HepG2 (cell line): Measurements from ENCODE around the gene BTN1A1. TPM values are rescaled to one million over a fixed set of nuclear protein-coding genes. Genes with fewer than 3 reads are reported as not detected.

Source experiments
- DR1 ChIP-seq: sonication (generic); formaldehyde crosslinking; IDR thresholded peaks from 2 replicates; pipeline ENCODE4 v1.8.0; 2021; ENCODE audit warnings: mild to moderate bottlenecking, missing genetic modification reagents, inconsistent platforms
- ELF3 ChIP-seq: IDR thresholded peaks from 2 replicates; pipeline ENCODE4 v1.6.1; 2016; ENCODE audit warnings: missing genetic modification reagents, missing compliant biosample characterization
- HMG20A ChIP-seq: IDR thresholded peaks from 2 replicates; pipeline ENCODE4 v1.6.1; 2016; ENCODE audit warnings: borderline replicate concordance
- JUNB ChIP-seq: sonication (generic); formaldehyde crosslinking; IDR thresholded peaks from 2 replicates; pipeline ENCODE4 v1.8.0; 2022; ENCODE audit warnings: missing genetic modification reagents, mild to moderate bottlenecking, borderline replicate concordance
- KDM5B ChIP-seq: sonication (generic); formaldehyde crosslinking; IDR thresholded peaks from 2 replicates; pipeline ENCODE4 v1.4.0; 2020; ENCODE audit warnings: missing genetic modification reagents, mild to moderate bottlenecking, borderline replicate concordance
- MBNL3 ChIP-seq: fragments of 250-450 bp; sonication (Bioruptor Pico); conservative IDR thresholded peaks from 2 replicates; pipeline ENCODE4 v1.8.0; 2022; ENCODE audit warnings: mild to moderate bottlenecking, inconsistent platforms
- NCOR1 ChIP-seq: fragments of 200-600 bp; sonication (generic); IDR thresholded peaks from 2 replicates; pipeline ENCODE4 v1.7.0; 2017; ENCODE audit warnings: antibody characterized with exemption, low read length, borderline replicate concordance
- NR1H2 ChIP-seq: sonication (generic); formaldehyde crosslinking; IDR thresholded peaks from 2 replicates; pipeline ENCODE4 v1.8.1; 2022; ENCODE audit warnings: low read depth, missing genetic modification reagents, borderline replicate concordance
- POGZ ChIP-seq: sonication (generic); formaldehyde crosslinking; IDR thresholded peaks from 2 replicates; pipeline ENCODE4 v1.4.0; 2020; ENCODE audit warnings: mild to moderate bottlenecking, missing genetic modification reagents
- SMYD3 ChIP-seq: sonication (generic); formaldehyde crosslinking; IDR thresholded peaks from 2 replicates; pipeline ENCODE4 v1.8.1; 2023; ENCODE audit warnings: mild to moderate bottlenecking, missing genetic modification reagents
- ZFP1 ChIP-seq: IDR thresholded peaks from 2 replicates; pipeline ENCODE4 v1.6.1; 2016
- ZFP82 ChIP-seq: sonication (generic); formaldehyde crosslinking; IDR thresholded peaks from 2 replicates; pipeline ENCODE4 v1.5.1; 2020; ENCODE audit warnings: mild to moderate bottlenecking, missing genetic modification reagents, borderline replicate concordance
- ZNF138 ChIP-seq: sonication (generic); formaldehyde crosslinking; IDR thresholded peaks from 2 replicates; pipeline ENCODE4 v1.5.0; 2020; ENCODE audit warnings: mild to moderate bottlenecking, low read depth, missing genetic modification reagents
- ZNF614 ChIP-seq: IDR thresholded peaks from 2 replicates; pipeline ENCODE4 v1.6.1; 2018; ENCODE audit warnings: missing biosample characterization, missing genetic modification reagents, inconsistent platforms, borderline replicate concordance
- ZNF652 ChIP-seq: IDR thresholded peaks from 2 replicates; pipeline ENCODE4 v1.6.1; 2016; ENCODE audit warnings: low read depth, borderline replicate concordance
- ZNF761 ChIP-seq: sonication (generic); formaldehyde crosslinking; conservative IDR thresholded peaks from 2 replicates; pipeline ENCODE4 v1.4.0; 2020; ENCODE audit warnings: mild to moderate bottlenecking, missing genetic modification reagents
- polyA plus RNA-seq, 8 experiments: library from polyadenylated mRNA; depleted of rRNA in 3 of 8; stranded (reverse) in 7 of 8; unstranded in 1 of 8; fragments of >200 nt; fragmentation: Illumina TruSeq in 4 of 8; extraction: Trizol in 4 of 8; gene quantifications; 2 replicates each; pipeline versions ENCODE4 v1.2.1 to v1.2.3, GENCODE V29; 2011 to 2016; ENCODE audit warnings: low read depth in 4 of 8, missing spikeins in 1 of 8, mixed read lengths in 1 of 8; ENCODE audit not compliant: insufficient read depth in 1 of 8
- total RNA-seq, 5 experiments: library from RNA; depleted of rRNA; stranded (reverse); fragments of >200 nt; fragmentation: Illumina TruSeq; extraction: Trizol; gene quantifications; 2 replicates each; pipeline ENCODE4 v1.2.3, GENCODE V29; 2016; ENCODE audit warnings: low read depth in 1 of 5
- TF ChIP-seq, protein P1 (sequence below): sonication (generic); formaldehyde crosslinking; IDR thresholded peaks from 2 replicates; pipeline ENCODE4 v1.4.0; 2020; ENCODE audit warnings: missing genetic modification reagents, borderline replicate concordance
- TF ChIP-seq, protein P2 (sequence below): sonication (generic); IDR thresholded peaks from 2 replicates; pipeline ENCODE4 v1.6.1; 2016; ENCODE audit warnings: low read depth, borderline replicate concordance
- TF ChIP-seq, protein P3 (sequence below): sonication (generic); formaldehyde crosslinking; IDR thresholded peaks from 2 replicates; pipeline ENCODE4 v1.5.0; 2020; ENCODE audit warnings: mild to moderate bottlenecking, missing genetic modification reagents, borderline replicate concordance
- TF ChIP-seq, protein P4 (sequence below): sonication (generic); formaldehyde crosslinking; IDR thresholded peaks from 2 replicates; pipeline ENCODE4 v1.4.0; 2020; ENCODE audit warnings: mild to moderate bottlenecking, missing genetic modification reagents
- TF ChIP-seq, protein P5 (sequence below): sonication (generic); formaldehyde crosslinking; IDR thresholded peaks from 2 replicates; pipeline ENCODE4 v1.4.0; 2020; ENCODE audit warnings: mild to moderate bottlenecking, missing genetic modification reagents

BTN1A1 gene
- total and polyA plus RNA-seq, 2 of the 13 experiments (the other 11 are each of a cell fraction or from before 2014, with no cell fraction given): 0.04 TPM; not detected in 1

DNA sequence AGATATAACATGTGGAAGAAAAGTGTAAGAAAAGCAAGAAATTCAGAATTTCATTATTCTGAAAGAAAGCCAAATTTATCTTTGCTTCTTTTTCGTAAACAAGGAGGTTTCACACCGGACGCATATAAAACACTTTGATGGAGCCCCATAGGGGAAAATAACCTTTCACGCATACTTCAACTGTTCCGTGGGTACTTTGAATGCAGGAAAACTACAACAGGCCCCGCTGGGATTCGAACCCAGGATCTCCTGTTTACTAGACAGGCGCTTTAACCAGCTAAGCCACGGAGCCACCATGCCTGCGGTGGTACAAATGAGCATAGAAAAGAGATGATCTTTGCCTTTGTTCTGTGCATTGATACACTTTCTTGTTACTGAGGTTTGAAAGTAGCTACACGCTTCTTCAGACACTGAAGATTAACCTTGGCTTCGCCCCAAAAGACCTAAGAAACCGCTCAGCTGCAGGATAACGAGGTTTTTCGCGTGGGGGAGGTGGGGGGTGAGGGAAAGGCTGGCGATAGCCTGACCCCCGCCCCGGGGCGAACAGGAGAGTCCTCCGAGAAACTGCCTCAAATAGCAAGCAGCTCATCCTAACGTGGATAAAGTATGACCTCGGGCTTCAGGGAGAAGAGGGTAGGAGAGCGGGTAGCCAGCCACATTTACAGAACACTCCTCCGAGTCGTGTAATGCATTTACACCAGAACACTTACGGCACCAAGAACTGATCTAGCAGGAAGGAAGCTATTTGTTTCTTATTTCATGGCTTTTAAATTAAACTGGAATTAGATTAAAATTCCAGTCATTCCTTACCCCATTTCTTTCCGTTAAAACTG, 32.8 kb downstream of the BTN1A1 start (continued):
- TF ChIP-seq NCOR1 (peak; percentile 70; the same call in 1 of the 2 replicates), JUNB (no peak), ELF3 (CRISPR knock-in tag) (peak; percentile 80), ZNF138 (CRISPR knock-in tag) (no peak), SMYD3 (CRISPR knock-in tag) (no peak), HMG20A (CRISPR knock-in tag) (peak; percentile 25; the same call in 1 of the 2 replicates), ZNF652 (CRISPR knock-in tag) (peak; percentile 73), NR1H2 (CRISPR knock-in tag) (no peak), DR1 (CRISPR knock-in tag) (no peak), ZNF614 (CRISPR knock-in tag) (peak; percentile 90), KDM5B (CRISPR knock-in tag) (no peak), POGZ (CRISPR knock-in tag) (peak; percentile 67), ZFP1 (CRISPR knock-in tag) (peak; percentile 81; the same call in 1 of the 2 replicates), MBNL3 (CRISPR knock-in tag) (no peak; the same call in 1 of the 2 replicates), ZFP82 (0 out of 2 replicates have a peak, but pooled peaks have one; percentile 68), ZNF761 (CRISPR knock-in tag) (no peak)
- TF ChIP-seq, protein P1, sequence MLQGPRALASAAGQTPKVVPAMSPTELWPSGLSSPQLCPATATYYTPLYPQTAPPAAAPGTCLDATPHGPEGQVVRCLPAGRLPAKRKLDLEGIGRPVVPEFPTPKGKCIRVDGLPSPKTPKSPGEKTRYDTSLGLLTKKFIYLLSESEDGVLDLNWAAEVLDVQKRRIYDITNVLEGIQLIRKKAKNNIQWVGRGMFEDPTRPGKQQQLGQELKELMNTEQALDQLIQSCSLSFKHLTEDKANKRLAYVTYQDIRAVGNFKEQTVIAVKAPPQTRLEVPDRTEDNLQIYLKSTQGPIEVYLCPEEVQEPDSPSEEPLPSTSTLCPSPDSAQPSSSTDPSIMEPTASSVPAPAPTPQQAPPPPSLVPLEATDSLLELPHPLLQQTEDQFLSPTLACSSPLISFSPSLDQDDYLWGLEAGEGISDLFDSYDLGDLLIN (CRISPR knock-in tag): no peak; the same call in 1 of the 2 replicates
- TF ChIP-seq, protein P2, sequence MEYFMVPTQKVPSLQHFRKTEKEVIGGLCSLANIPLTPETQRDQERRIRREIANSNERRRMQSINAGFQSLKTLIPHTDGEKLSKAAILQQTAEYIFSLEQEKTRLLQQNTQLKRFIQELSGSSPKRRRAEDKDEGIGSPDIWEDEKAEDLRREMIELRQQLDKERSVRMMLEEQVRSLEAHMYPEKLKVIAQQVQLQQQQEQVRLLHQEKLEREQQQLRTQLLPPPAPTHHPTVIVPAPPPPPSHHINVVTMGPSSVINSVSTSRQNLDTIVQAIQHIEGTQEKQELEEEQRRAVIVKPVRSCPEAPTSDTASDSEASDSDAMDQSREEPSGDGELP: peak; percentile 55; the same call in 1 of the 2 replicates
- TF ChIP-seq, protein P3, sequence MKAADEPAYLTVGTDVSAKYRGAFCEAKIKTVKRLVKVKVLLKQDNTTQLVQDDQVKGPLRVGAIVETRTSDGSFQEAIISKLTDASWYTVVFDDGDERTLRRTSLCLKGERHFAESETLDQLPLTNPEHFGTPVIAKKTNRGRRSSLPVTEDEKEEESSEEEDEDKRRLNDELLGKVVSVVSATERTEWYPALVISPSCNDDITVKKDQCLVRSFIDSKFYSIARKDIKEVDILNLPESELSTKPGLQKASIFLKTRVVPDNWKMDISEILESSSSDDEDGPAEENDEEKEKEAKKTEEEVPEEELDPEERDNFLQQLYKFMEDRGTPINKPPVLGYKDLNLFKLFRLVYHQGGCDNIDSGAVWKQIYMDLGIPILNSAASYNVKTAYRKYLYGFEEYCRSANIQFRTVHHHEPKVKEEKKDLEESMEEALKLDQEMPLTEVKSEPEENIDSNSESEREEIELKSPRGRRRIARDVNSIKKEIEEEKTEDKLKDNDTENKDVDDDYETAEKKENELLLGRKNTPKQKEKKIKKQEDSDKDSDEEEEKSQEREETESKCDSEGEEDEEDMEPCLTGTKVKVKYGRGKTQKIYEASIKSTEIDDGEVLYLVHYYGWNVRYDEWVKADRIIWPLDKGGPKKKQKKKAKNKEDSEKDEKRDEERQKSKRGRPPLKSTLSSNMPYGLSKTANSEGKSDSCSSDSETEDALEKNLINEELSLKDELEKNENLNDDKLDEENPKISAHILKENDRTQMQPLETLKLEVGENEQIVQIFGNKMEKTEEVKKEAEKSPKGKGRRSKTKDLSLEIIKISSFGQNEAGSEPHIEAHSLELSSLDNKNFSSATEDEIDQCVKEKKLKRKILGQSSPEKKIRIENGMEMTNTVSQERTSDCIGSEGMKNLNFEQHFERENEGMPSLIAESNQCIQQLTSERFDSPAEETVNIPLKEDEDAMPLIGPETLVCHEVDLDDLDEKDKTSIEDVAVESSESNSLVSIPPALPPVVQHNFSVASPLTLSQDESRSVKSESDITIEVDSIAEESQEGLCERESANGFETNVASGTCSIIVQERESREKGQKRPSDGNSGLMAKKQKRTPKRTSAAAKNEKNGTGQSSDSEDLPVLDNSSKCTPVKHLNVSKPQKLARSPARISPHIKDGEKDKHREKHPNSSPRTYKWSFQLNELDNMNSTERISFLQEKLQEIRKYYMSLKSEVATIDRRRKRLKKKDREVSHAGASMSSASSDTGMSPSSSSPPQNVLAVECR (CRISPR knock-in tag): peak; percentile 74; the same call in 1 of the 2 replicates
- TF ChIP-seq, protein P4, sequence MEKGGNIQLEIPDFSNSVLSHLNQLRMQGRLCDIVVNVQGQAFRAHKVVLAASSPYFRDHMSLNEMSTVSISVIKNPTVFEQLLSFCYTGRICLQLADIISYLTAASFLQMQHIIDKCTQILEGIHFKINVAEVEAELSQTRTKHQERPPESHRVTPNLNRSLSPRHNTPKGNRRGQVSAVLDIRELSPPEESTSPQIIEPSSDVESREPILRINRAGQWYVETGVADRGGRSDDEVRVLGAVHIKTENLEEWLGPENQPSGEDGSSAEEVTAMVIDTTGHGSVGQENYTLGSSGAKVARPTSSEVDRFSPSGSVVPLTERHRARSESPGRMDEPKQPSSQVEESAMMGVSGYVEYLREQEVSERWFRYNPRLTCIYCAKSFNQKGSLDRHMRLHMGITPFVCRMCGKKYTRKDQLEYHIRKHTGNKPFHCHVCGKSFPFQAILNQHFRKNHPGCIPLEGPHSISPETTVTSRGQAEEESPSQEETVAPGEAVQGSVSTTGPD (CRISPR knock-in tag): no peak
- TF ChIP-seq, protein P5, sequence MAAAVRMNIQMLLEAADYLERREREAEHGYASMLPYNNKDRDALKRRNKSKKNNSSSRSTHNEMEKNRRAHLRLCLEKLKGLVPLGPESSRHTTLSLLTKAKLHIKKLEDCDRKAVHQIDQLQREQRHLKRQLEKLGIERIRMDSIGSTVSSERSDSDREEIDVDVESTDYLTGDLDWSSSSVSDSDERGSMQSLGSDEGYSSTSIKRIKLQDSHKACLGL: no peak
